Small intestine (tissue), 7 donors: ENCODE measurements around the gene MSRB1. TPM values are rescaled to one million over a fixed set of nuclear protein-coding genes. Genes with fewer than 3 reads are reported as not detected.

ENCODE experiments used
- DNase-seq, 2 donors: peaks; one replicate each; pipeline versions ENCODE4 v3.0.0 to v3.0.0-alpha.2; 2013
- FAIRE-seq: peaks from 2 replicates; lab custom pipeline; 2012; peaks lifted over from hg19 to GRCh38; lab: Jason Lieb, UNC
- H3K27ac ChIP-seq, 3 donors: one replicate each; pipeline ENCODE4 v1.5.1; 2013; ENCODE audit warnings: low read length in 2 of 3, mild to moderate bottlenecking in 2 of 3, control low read depth in 1 of 3, inconsistent platforms in 1 of 3, low read depth in 1 of 3, moderate library complexity in 1 of 3
- H3K27me3 ChIP-seq, 3 donors: one replicate each; pipeline ENCODE4 v1.6.1; 2013; ENCODE audit warnings: low read length in 3 of 3, inconsistent platforms in 1 of 3; ENCODE audit not compliant: control insufficient read depth in 3 of 3, insufficient read depth in 3 of 3
- H3K36me3 ChIP-seq, 3 donors: one replicate each; pipeline ENCODE4 v1.6.1; 2013; ENCODE audit warnings: low read length in 3 of 3, inconsistent platforms in 1 of 3, low read depth in 1 of 3, mild to moderate bottlenecking in 1 of 3, moderate library complexity in 1 of 3; ENCODE audit not compliant: control insufficient read depth in 3 of 3, insufficient read depth in 2 of 3
- H3K4me1 ChIP-seq, 3 donors: one replicate each; pipeline ENCODE4 v1.6.1; 2013; ENCODE audit warnings: low read length in 2 of 3, inconsistent platforms in 1 of 3, low read depth in 1 of 3, mild to moderate bottlenecking in 1 of 3, moderate library complexity in 1 of 3; ENCODE audit not compliant: control insufficient read depth in 3 of 3, insufficient read depth in 2 of 3
- H3K4me3 ChIP-seq, 3 donors: one replicate each; pipeline ENCODE4 v1.5.1; 2013; ENCODE audit warnings: low read length in 3 of 3, control low read depth in 1 of 3, inconsistent platforms in 1 of 3, low read depth in 1 of 3, mild to moderate bottlenecking in 1 of 3, moderate library complexity in 1 of 3
- H3K9me3 ChIP-seq, 2 donors: one replicate each; pipeline ENCODE4 v1.6.1; 2013; ENCODE audit warnings: low read depth in 1 of 2, low read length in 1 of 2; ENCODE audit not compliant: control insufficient read depth in 2 of 2, insufficient read depth in 1 of 2
- WGBS, 3 donors: extraction: QIAGEN DNeasy Blood & Tissue Kit; methylation state at CpG; one replicate each; pipeline ENCODE4 v1.1.7; 2013; 5-methylcytosine and 5-hydroxymethylcytosine counted together
- polyA plus RNA-seq, 4 donors: library from polyadenylated mRNA; stranded (reverse) in 3 of 4; unstranded in 1 of 4; fragments of 200-250 nt in 3 of 4; fragments of 120-200 nt in 1 of 4; gene quantifications; one replicate each; pipeline versions ENCODE4 v1.2.1 to v1.2.3, GENCODE V29; 2013
- donor health status: healthy with polysubstance abuse.
- donor health status: control.
- donor health status: control.
- donor health status: Bipolar disorder and iron deficiency.
- donor health status: healthy.

Gene MSRB1
- polyA plus RNA-seq, 4 donors = 50.6 to 105 (median 62.0) TPM

- WGBS, 3 donors = 84 to 91% (median 91%) methylated on average over 19 of the region's 19 CpGs
These were observed 7.6 kb upstream of the MSRB1 start for GRCh38 chr16:1950559-1950958.

GRCh38 chr16:1950047-1950446 is 7.0 kb upstream of the MSRB1 start:
- no peaks in the 10 kb centered on the region for H3K36me3 ChIP-seq
- H3K9me3 ChIP-seq = no peaks in the 10 kb centered on the region
- WGBS, 3 donors = 51 to 75% (median 70%) methylated on average over 5 to 7 of the region's 7 CpGs
- DNase-seq (no peak), FAIRE-seq (no peak)
- no peak overlapping the region for H3K4me3 ChIP-seq
- no peaks in the 10 kb centered on the region for H3K4me1 ChIP-seq
- H3K27me3 ChIP-seq = peaks cover 0 to 5% (median 0%) of the 10 kb centered on the region in 3 donors
- no peak overlapping the region for H3K27ac ChIP-seq

More at GRCh38 chr16:1950559-1950958, 7.6 kb upstream of the MSRB1 start:
- no peak for DNase-seq
- Histone ChIP-seq H3K36me3 (no peaks in the 10 kb centered on the region), H3K27me3 (peaks cover 0 to 6% (median 0%) of the 10 kb centered on the region in 3 donors), H3K27ac (no peak overlapping the region), H3K4me3 (no peak overlapping the region), H3K9me3 (no peaks in the 10 kb centered on the region), H3K4me1 (no peaks in the 10 kb centered on the region)
- no peak for FAIRE-seq

- no peak overlapping the region for H3K27ac ChIP-seq
These were observed 6.5 kb upstream of the MSRB1 start for GRCh38 chr16:1949507-1949906.

GRCh38 chr16:1947369-1947670 is 4.3 kb upstream of the MSRB1 start:
- H3K4me3 ChIP-seq = no peak overlapping the region
- FAIRE-seq = no peak
- no peak overlapping the region for H3K27ac ChIP-seq
- no peaks in the 10 kb centered on the region for H3K27me3 ChIP-seq
- H3K9me3 ChIP-seq = no peaks in the 10 kb centered on the region
- WGBS, 3 donors = 84 to 92% (median 90%) methylated on average over 9 of the region's 9 CpGs
- no peak for DNase-seq
- no peaks in the 10 kb centered on the region for H3K36me3 ChIP-seq
- peaks cover 0 to 4% (median 0%) of the 10 kb centered on the region in 3 donors for H3K4me1 ChIP-seq

More at GRCh38 chr16:1949507-1949906, 6.5 kb upstream of the MSRB1 start:
- FAIRE-seq = no peak
- no peak for DNase-seq
- 91 to 95% (median 93%) methylated on average over 11 of the region's 11 CpGs for WGBS, 3 donors
- Histone ChIP-seq H3K36me3 (no peaks in the 10 kb centered on the region), H3K4me3 (no peak overlapping the region), H3K27me3 (peaks cover 0 to 3% (median 0%) of the 10 kb centered on the region in 3 donors), H3K9me3 (no peaks in the 10 kb centered on the region), H3K4me1 (no peaks in the 10 kb centered on the region)

GRCh38 chr16:1946495-1947368 is 3.7 kb upstream of the MSRB1 start:
- Histone ChIP-seq H3K4me3 (no peak overlapping the region), H3K4me1 (peaks cover 0 to 10% (median 0%) of the 10 kb centered on the region in 3 donors), H3K9me3 (no peaks in the 10 kb centered on the region), H3K36me3 (no peaks in the 10 kb centered on the region), H3K27ac (no peak overlapping the region), H3K27me3 (no peaks in the 10 kb centered on the region)
- FAIRE-seq (no peak), DNase-seq (no peak)
- 86 to 90% (median 89%) methylated on average over 30 to 38 of the region's 38 CpGs for WGBS, 3 donors

- Histone ChIP-seq H3K9me3 (no peaks in the 10 kb centered on the region), H3K4me1 (peaks cover 0 to 20% (median 0%) of the 10 kb centered on the region in 3 donors), H3K36me3 (peaks cover 0 to 6% (median 0%) of the 10 kb centered on the region in 3 donors), H3K4me3 (no peak overlapping the region), H3K27me3 (no peaks in the 10 kb centered on the region), H3K27ac (no peak overlapping the region)
- DNase-seq (no peak), FAIRE-seq (no peak)
- 85 to 89% (median 85%) methylated on average over 19 of the region's 19 CpGs for WGBS, 3 donors
These were observed 2.8 kb upstream of the MSRB1 start for GRCh38 chr16:1945559-1946391.

- no peak overlapping the region for H3K4me3 ChIP-seq
- no peaks in the 10 kb centered on the region for H3K27me3 ChIP-seq
- no peaks in the 10 kb centered on the region for H3K9me3 ChIP-seq
- no peak overlapping the region for H3K27ac ChIP-seq
- 91 to 94% (median 93%) methylated on average over 21 of the region's 21 CpGs for WGBS, 3 donors
- no peak for DNase-seq
- FAIRE-seq = no peak
- H3K4me1 ChIP-seq = peaks cover 0 to 31% (median 2%) of the 10 kb centered on the region in 3 donors
- H3K36me3 ChIP-seq = peaks cover 0 to 13% (median 2%) of the 10 kb centered on the region in 3 donors
These were observed 1.7 kb upstream of the MSRB1 start for GRCh38 chr16:1944612-1945199.
